Hepatocyte (in vitro differentiated cells): ENCODE measurements around the gene SDK1. TPM values are rescaled to one million over a fixed set of nuclear protein-coding genes. Genes with fewer than 3 reads are reported as not detected.

Experiments used
- DNase-seq: peaks from one replicate; pipeline ENCODE4 v3.0.0-alpha.2; 2016; ENCODE audit warnings: low spot score
- H2AFZ ChIP-seq: fragments of 200-600 bp; sonication (generic); 2 replicates; pipeline ENCODE4 v1.6.0; 2016; ENCODE audit warnings: antibody characterized with exemption, mild to moderate bottlenecking
- H3K27ac ChIP-seq: fragments of 200-600 bp; sonication (generic); 2 replicates; pipeline ENCODE4 v1.5.1; 2016; ENCODE audit warnings: mild to moderate bottlenecking
- H3K27me3 ChIP-seq: fragments of 200-600 bp; sonication (generic); 2 replicates; pipeline ENCODE4 v1.6.1; 2016
- H3K36me3 ChIP-seq: fragments of 200-600 bp; sonication (generic); replicated peaks from 2 replicates; pipeline ENCODE4 v1.5.1; 2016; ENCODE audit warnings: low read depth; ENCODE audit not compliant: insufficient read depth
- H3K4me1 ChIP-seq: fragments of 200-600 bp; sonication (generic); 2 replicates; pipeline ENCODE4 v1.5.1; 2016; ENCODE audit warnings: mild to moderate bottlenecking, moderate library complexity; ENCODE audit not compliant: insufficient read depth
- H3K4me2 ChIP-seq: fragments of 200-600 bp; sonication (generic); 2 replicates; pipeline ENCODE4 v1.6.0; 2016
- H3K4me3 ChIP-seq: fragments of 200-600 bp; sonication (generic); 2 replicates; pipeline ENCODE4 v1.5.1; 2016; ENCODE audit warnings: mild to moderate bottlenecking
- H3K79me2 ChIP-seq: fragments of 200-600 bp; sonication (generic); 2 replicates; pipeline ENCODE4 v1.6.0; 2017; ENCODE audit warnings: mild to moderate bottlenecking
- H3K9me2 ChIP-seq: fragments of 200-600 bp; sonication (generic); replicated peaks from 2 replicates; pipeline ENCODE4 v1.6.0; 2017; ENCODE audit warnings: mild to moderate bottlenecking; ENCODE audit not compliant: insufficient read depth
- H3K9me3 ChIP-seq: fragments of 200-600 bp; sonication (generic); 2 replicates; pipeline ENCODE4 v1.5.1; 2016; ENCODE audit warnings: low read depth, mild to moderate bottlenecking
- H4K20me1 ChIP-seq: fragments of 200-600 bp; sonication (generic); 2 replicates; pipeline ENCODE4 v1.6.0; 2016; ENCODE audit warnings: mild to moderate bottlenecking; ENCODE audit not compliant: insufficient read depth, poor library complexity, severe bottlenecking
- EZH2 ChIP-seq: fragments of 200-600 bp; sonication (generic); IDR thresholded peaks from 2 replicates; pipeline ENCODE4 v1.6.1; 2016; ENCODE audit warnings: antibody characterized with exemption, mild to moderate bottlenecking, borderline replicate concordance
- EZH2phosphoT487 ChIP-seq: fragments of 200-600 bp; sonication (generic); IDR thresholded peaks from one replicate; pipeline ENCODE4 v1.6.1; 2018; ENCODE audit warnings: antibody characterized with exemption, mild to moderate bottlenecking, low read depth, moderate library complexity; ENCODE audit not compliant: unreplicated experiment, severe bottlenecking
- WGBS: methylation state at CpG from one replicate; pipeline ENCODE4 v1.1.6; 2016; ENCODE audit warnings: low lambda C conversion rate; ENCODE audit errors: missing lambda C conversion rate; 5-methylcytosine and 5-hydroxymethylcytosine counted together
- polyA plus RNA-seq: library from polyadenylated mRNA; unstranded; fragments of >200 nt; fragmentation: Nextera tagmentation; extraction: Ambion mirVana; gene quantifications from 2 replicates; pipeline ENCODE4 v1.2.1, GENCODE V29; 2016
- total RNA-seq: library from RNA; depleted of rRNA; stranded (reverse); fragments of >200 nt; gene quantifications from 2 replicates; pipeline ENCODE4 v1.2.3, GENCODE V29; 2014
- TF ChIP-seq, protein P1 (sequence below): fragments of 200-600 bp; sonication (generic); IDR thresholded peaks from 2 replicates; pipeline ENCODE4 v1.5.1; 2016; ENCODE audit warnings: antibody characterized with exemption, mild to moderate bottlenecking; ENCODE audit not compliant: poor library complexity

The SDK1 gene
- total and polyA plus RNA-seq, 2 experiments from 2014 or later, result 4.3 to 10.0 TPM

GRCh38 chr7:3942276-3942675 lies 641.2 kb downstream of the SDK1 start:
- Histone ChIP-seq H3K27me3 (no peaks in the 10 kb centered on the region), H3K4me1 (no peaks in the 10 kb centered on the region), H2AFZ (no peak overlapping the region), H3K4me2 (no peak overlapping the region), H3K27ac (no peak overlapping the region), H3K9me2 (no peaks in the 10 kb centered on the region), H3K9me3 (no peaks in the 10 kb centered on the region), H3K36me3 (no peaks in the 10 kb centered on the region), H4K20me1 (no peaks in the 10 kb centered on the region), H3K4me3 (no peak overlapping the region), H3K79me2 (no peaks in the 10 kb centered on the region)
- TF ChIP-seq, protein P1, sequence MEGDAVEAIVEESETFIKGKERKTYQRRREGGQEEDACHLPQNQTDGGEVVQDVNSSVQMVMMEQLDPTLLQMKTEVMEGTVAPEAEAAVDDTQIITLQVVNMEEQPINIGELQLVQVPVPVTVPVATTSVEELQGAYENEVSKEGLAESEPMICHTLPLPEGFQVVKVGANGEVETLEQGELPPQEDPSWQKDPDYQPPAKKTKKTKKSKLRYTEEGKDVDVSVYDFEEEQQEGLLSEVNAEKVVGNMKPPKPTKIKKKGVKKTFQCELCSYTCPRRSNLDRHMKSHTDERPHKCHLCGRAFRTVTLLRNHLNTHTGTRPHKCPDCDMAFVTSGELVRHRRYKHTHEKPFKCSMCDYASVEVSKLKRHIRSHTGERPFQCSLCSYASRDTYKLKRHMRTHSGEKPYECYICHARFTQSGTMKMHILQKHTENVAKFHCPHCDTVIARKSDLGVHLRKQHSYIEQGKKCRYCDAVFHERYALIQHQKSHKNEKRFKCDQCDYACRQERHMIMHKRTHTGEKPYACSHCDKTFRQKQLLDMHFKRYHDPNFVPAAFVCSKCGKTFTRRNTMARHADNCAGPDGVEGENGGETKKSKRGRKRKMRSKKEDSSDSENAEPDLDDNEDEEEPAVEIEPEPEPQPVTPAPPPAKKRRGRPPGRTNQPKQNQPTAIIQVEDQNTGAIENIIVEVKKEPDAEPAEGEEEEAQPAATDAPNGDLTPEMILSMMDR, result no peak
- TF ChIP-seq EZH2 (no peak), EZH2phosphoT487 (no peak)
- WGBS, result 78% methylated on average over 4 of the region's 4 CpGs
- no peak for DNase-seq

DNA sequence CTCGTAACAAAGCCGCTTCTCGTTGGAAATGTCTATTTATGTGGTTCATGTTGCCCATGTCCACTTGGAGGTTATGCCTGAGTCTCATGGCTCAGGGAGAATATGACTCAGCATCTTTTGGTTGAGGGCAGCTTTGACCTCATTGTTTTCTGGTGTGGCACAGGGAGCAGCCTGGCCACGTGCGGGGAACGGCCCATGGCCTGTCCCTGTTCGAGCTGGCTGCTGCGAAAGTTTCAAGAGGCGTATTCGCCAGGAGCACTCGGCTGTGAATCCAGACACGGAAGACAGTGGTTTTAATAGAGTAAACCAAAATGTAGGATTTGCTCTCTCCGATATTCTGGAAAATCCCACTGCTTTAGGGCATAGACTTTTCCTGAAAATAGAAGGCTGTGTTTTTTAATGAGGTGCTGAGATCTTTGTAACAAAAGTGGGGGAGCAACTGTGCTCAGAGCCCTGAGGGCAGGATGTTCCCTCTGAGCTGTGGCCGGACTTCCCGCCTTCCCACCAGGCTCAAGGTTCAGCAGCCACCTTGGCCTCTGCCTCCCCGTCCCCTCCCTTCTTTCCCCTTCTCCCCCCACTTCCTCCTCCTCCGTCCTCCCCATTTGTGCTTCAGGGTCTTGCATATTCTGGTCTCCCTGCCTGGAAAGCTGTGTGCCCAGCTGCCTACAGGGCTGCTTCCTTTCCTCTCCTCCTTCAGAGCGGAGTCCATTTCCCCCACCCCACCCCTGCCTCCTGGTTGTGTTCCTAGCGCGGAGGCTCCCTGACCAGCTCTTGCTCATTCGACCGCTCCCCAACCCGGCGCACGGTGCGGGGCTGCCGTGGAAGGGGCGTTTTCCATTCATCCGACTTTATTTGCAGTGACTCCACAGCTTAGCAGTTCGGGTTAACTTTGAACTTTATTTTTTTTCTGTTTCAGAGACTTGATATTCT lies 642.0 kb downstream of the SDK1 start:
- H3K4me2 ChIP-seq, result peak overlapping the region; percentile 26
- no peak overlapping the region for H2AFZ ChIP-seq
- no peak overlapping the region for H3K4me3 ChIP-seq
- no peaks in the 10 kb centered on the region for H4K20me1 ChIP-seq
- no peaks in the 10 kb centered on the region for H3K36me3 ChIP-seq
- DNase-seq, result peak; percentile 26
- H3K27ac ChIP-seq, result no peak overlapping the region
- H3K4me1 ChIP-seq, result no peaks in the 10 kb centered on the region
- H3K27me3 ChIP-seq, result no peaks in the 10 kb centered on the region
- TF ChIP-seq EZH2phosphoT487 (no peak), EZH2 (no peak)
- TF ChIP-seq, protein P1, result no peak
- WGBS, result 83% methylated on average over 28 of the region's 30 CpGs
- H3K9me3 ChIP-seq, result no peaks in the 10 kb centered on the region
- no peaks in the 10 kb centered on the region for H3K9me2 ChIP-seq
- no peaks in the 10 kb centered on the region for H3K79me2 ChIP-seq

GRCh38 chr7:3943779-3944520 lies 642.9 kb downstream of the SDK1 start:
- H3K4me2 ChIP-seq, result peak overlapping the region; percentile 26
- 64% methylated on average over 10 of the region's 10 CpGs for WGBS

More at GRCh38 chr7:3943779-3944520, 642.9 kb downstream of the SDK1 start:
- Histone ChIP-seq H3K4me1 (no peaks in the 10 kb centered on the region), H3K9me2 (no peaks in the 10 kb centered on the region), H3K4me3 (no peak overlapping the region), H3K9me3 (no peaks in the 10 kb centered on the region), H4K20me1 (no peaks in the 10 kb centered on the region), H3K27me3 (no peaks in the 10 kb centered on the region), H3K27ac (no peak overlapping the region), H3K79me2 (no peaks in the 10 kb centered on the region), H3K36me3 (no peaks in the 10 kb centered on the region), H2AFZ (no peak overlapping the region)
- no peak for DNase-seq
- TF ChIP-seq, protein P1, result no peak
- TF ChIP-seq EZH2, result no peak
- TF ChIP-seq EZH2phosphoT487, result no peak
